A172 (cell line): ENCODE results near the gene MGAT5B. TPM values are rescaled to one million over a fixed set of nuclear protein-coding genes. Genes with fewer than 3 reads are reported as not detected.
"Not testable (repeated sequence)": the region's sequence is repeated elsewhere in the genome, so short reads cannot be mapped to it uniquely, and the experiment has no call there.

Experiments used
- DNase-seq: peaks from one replicate; pipeline ENCODE4 v3.0.0-alpha.2; 2015; ENCODE audit warnings: low spot score
- total RNA-seq: library from RNA; depleted of rRNA; stranded (reverse); fragments of >200 nt; shearing (Covaris generic); gene quantifications from 2 replicates; pipeline ENCODE4 v1.2.3, GENCODE V29; 2014

Gene MGAT5B
- total RNA-seq, 1 experiment from 2014 or later, result 16.7 TPM

GRCh38 chr17:76948301-76948700 lies 80.1 kb downstream of the MGAT5B start:
- DNase-seq, result no peak

GRCh38 chr17:76948726-76949342 lies 80.6 kb downstream of the MGAT5B start:
- DNase-seq, result no peak

- no peak for DNase-seq
Observed at GRCh38 chr17:76949913-76950695, 81.9 kb downstream of the MGAT5B start.

- DNase-seq, result peak; percentile 18
Observed at GRCh38 chr17:76951375-76951905, 83.2 kb downstream of the MGAT5B start.

- no peak for DNase-seq
Observed at GRCh38 chr17:76952402-76952801, 84.2 kb downstream of the MGAT5B start.

- no peak for DNase-seq
Observed at GRCh38 chr17:76953066-76953465, 84.9 kb downstream of the MGAT5B start.

GRCh38 chr17:76953946-76954345 lies 85.7 kb downstream of the MGAT5B start:
- DNase-seq, result no peak

GRCh38 chr17:76955191-76955590 lies 87.0 kb downstream of the MGAT5B start:
- DNase-seq, result no peak

- DNase-seq, result no peak
Observed at GRCh38 chr17:76956846-76957540, 88.8 kb downstream of the MGAT5B start.

- DNase-seq, result no peak
Observed at GRCh38 chr17:76957678-76958464, 89.7 kb downstream of the MGAT5B start.

GRCh38 chr17:76958974-76959373 lies 90.8 kb downstream of the MGAT5B start:
- DNase-seq, result no peak

GRCh38 chr17:76961869-76962268 lies 93.7 kb downstream of the MGAT5B start:
- no peak for DNase-seq

GRCh38 chr17:76962858-76963257 lies 94.7 kb downstream of the MGAT5B start:
- DNase-seq, result no peak

- no peak for DNase-seq
Observed at GRCh38 chr17:76966016-76966415, 97.8 kb downstream of the MGAT5B start.

- DNase-seq, result no peak
Observed at GRCh38 chr17:76966486-76967181, 98.4 kb downstream of the MGAT5B start.

GRCh38 chr17:76967762-76968161 lies 99.6 kb downstream of the MGAT5B start:
- DNase-seq, result no peak

- no peak for DNase-seq
Observed at GRCh38 chr17:76968707-76969597, 100.7 kb downstream of the MGAT5B start.

GRCh38 chr17:76969598-76970172 lies 101.5 kb downstream of the MGAT5B start:
- peak; percentile 49 for DNase-seq

- not testable (repeated sequence) for DNase-seq
Observed at GRCh38 chr17:76970228-76970627, 102.0 kb downstream of the MGAT5B start.
